DMS53 (cell line): ENCODE measurements around the gene RNH1.

Source experiments
- DNase-seq: peaks from one replicate; lab custom pipeline; 2025; lab: John Stamatoyannopoulos, UW

RNH1 gene

GRCh38 chr11:459511-460220 is 47.4 kb downstream of the RNH1 start:
- no peak for DNase-seq

DNA sequence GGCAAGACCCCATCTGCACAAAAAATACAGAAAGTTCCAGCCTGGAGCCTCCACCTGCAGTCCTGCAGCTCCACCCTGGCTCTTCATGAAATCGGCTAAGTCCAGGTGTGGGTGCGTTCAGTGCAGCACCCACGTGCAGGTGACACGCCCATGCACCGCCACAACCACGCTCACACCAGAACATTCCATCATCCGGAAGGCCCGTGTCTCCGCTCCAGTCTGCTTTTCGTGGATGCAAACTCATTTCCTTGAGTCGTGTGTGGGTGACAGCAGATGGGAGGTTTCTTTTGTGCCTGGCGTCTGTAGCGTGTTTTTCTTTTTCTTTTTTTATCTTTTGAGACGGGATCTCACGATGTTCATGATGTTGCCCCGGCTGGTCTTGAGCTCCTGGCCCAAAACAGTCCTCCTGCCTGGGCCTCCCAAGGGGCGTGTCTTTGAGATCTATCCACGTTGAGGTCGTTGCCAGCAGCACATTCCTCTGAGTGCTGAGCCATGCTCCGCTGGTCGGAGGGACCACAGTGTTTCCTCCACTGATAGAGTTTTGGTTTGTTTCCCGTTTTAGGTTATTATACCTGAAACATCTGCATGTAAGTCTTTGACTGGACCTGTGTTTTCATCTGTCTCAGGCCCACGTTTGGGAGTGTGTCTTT is 49.8 kb downstream of the RNH1 start:
- no peak for DNase-seq

DNA sequence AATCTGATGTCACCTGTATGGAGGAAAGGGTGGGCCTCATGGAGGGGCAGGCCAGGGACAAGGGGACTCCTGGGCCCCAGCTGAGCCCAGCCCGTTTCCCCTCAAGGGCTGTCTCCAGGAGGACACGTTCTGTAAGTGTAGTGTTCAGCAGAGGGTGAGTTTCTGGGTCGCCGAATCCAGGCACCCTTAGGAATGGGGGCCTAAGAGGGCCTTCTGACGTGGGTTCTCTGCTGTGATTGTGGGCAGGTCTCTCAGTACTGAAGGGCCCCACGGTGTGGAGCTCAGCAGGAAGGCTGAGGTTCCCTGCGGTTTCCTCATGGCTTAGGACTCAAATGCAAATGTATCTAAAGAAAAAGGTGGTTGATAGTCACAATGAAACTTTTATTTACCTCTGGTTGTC is 50.5 kb downstream of the RNH1 start:
- no peak for DNase-seq

GRCh38 chr11:455566-456147 is 51.4 kb downstream of the RNH1 start:
- no peak for DNase-seq

- no peak for DNase-seq
Observed at GRCh38 chr11:454801-455565, 52.1 kb downstream of the RNH1 start.

DNA sequence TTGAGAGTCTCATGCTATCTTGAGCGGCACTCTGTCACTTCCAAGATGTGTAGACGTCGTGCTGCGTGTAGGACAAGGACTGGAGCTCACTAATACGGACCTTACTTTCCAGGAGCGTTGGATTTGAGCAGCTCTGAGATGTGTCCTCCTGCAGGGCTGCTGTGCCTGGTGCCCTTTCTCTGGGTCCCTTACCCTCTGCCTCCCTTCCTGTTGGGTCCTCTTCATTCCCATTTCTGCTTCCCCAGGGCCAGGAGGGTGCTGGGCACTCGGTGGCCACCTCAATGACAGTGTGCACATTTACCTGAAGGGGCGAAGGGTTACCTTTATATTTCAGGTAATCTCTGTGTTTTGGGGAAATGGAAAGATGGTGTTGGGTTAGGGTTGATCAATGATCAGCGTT is 53.0 kb downstream of the RNH1 start:
- no peak for DNase-seq

- no peak for DNase-seq
Observed at GRCh38 chr11:453564-453963, 53.5 kb downstream of the RNH1 start.

GRCh38 chr11:452916-453527 is 54.0 kb downstream of the RNH1 start:
- DNase-seq: no peak

GRCh38 chr11:452203-452744 is 54.8 kb downstream of the RNH1 start:
- DNase-seq: no peak

DNA sequence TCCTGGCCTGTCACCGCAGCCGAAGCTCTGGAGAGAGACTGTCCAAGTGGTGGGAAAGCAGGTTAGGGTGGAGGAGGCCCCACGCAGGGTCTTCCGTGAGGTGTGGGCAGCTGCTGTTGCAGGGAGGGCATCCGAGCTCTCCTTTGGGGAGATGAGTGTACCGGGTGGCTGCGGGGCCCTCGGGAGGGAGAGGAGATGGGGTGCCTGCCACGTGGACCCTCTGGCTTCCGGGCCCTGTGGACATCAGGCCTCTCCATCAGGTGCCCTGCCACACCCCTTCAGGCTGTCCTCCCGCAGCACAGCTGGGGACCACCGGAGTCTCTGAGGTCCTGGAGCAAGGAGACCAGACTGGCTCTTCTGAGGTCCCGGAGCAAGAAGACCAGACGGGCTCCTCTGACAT is 55.3 kb downstream of the RNH1 start:
- no peak for DNase-seq

GRCh38 chr11:450809-451451 is 56.1 kb downstream of the RNH1 start:
- DNase-seq: peak; percentile 90

DNA sequence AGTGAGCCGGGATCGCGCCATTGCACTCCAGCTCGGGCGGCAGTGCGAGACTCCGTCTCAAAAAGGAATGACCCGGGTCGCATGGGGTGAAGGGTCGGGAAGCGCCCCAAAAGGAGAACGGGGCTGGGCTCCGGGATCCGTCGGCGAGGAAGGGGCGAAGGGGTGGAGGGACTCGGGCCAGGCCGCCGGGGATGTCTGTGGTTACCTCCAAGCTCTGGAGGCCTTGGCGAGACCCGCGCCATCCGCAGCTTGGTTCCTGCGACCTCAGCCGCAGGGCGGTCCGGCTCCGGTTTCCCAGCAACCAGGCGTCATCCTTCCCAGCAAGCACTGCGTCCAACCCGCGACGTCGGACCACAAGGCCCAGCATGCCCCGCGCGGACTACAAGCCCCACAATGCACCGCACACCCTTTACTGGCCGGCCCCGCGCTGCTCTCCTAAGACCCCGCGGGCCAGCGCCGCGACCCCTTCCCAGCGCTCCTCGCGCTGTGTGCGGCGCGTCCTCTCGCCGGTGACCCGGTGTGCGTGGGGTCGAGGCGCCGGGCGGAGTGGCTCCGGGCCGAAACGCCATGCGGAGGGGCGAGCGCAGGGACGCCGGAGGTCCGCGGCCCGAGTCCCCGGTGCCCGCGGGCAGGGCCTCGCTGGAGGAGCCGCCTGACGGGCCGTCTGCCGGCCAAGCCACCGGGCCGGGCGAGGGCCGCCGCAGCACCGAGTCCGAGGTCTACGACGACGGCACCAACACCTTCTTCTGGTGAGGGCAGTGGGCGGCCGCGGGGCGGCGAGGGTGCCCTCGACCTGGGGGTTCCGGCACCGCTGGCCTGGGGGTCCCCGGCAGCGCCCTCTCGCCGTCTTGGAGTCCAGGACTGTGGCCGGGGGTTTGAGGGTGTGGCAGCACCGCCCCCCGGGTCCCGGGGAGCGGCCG is 56.9 kb downstream of the RNH1 start, which contains the start of gene PTDSS2:
TSS of gene PTDSS2 (plus strand) at position 391 of the 920 bp plus-strand sequence. CDS start at position 568, 177 bp downstream.
- peak; percentile 99 for DNase-seq

- peak; percentile 100 for DNase-seq
Observed at GRCh38 chr11:447923-448731, 58.9 kb downstream of the RNH1 start.

DNA sequence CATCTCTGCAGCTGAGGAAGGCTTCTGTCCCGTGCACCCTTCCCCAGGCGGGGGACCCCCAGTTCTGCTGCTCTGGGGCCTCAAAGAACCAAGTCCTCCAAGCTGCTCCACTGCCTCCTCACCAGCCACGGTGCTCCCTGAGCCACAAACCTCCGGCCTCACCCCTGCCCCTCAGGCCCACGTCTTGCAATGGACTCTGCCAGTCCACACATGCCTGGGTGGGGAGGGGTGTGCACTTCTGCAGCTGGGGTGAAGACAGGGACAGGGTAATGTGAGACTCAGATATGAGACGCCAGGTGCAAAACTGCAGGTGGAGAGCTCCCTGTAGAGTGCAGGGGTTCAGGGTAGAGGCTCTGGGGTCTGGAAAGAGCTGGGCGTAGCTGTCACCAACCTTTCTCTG is 60.2 kb downstream of the RNH1 start:
- peak; percentile 80 for DNase-seq

DNA sequence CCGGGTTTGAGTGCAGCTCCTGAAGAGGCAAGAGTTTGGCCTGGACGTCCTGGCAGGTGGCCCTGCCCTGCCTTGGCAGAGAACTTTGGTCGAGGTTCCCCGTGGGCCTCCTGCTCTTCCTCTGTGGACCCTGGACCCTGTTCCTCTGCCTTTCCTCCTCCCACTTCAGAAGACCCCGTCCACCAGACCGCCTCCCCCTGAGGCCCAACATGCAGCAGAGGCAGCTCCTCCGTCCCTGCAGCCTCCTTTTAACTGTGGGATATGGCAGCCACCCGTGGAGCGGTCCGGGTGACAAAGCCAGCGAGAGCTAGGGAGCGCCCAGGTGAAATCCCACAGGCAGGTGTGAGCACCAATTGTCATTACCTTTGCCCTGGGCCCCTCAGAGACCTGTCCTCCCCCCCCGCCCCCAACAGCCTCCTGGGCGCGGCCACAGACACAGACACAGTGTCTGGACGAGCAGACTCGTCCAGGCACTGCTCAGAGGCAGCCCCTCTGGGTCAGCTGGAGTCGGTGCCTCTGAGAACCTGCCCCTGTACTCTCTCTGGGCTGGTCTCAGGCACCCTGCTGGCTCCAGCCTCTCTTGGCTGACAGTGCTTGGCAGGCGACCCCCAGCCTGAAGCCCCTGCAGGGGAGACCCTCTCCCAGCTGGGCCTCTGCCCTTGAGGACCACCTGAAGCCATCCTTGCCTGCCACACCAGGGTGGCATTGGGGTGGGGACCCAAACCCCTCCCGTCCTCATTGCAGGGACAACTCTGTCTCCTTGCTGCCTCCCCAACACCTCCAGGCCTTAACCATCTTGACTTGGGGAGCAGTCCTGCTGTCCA is 61.1 kb downstream of the RNH1 start:
- DNase-seq: peak; percentile 74
